C4-2B (cell line): Measurements from ENCODE around the gene TYK2.
"Not testable (repeated sequence)": the region's sequence is repeated elsewhere in the genome, so short reads cannot be mapped to it uniquely, and the experiment has no call there.

Source experiments
- H3K27ac ChIP-seq: fragments of 450-650 bp; 2 replicates; pipeline ENCODE4 v1.5.1; 2017
- CTCF ChIP-seq: fragments of 450-650 bp; conservative IDR thresholded peaks from 2 replicates; pipeline ENCODE4 v1.5.1; 2017; ENCODE audit warnings: mild to moderate bottlenecking
- ZFX ChIP-seq: fragments of 450-650 bp; IDR thresholded peaks from 2 replicates; pipeline ENCODE4 v1.6.1; 2017

Gene TYK2

GRCh38 chr19:10404888-10405820, 24.8 kb upstream of the TYK2 start:
- no peak overlapping the region for H3K27ac ChIP-seq
- TF ChIP-seq CTCF, result no peak
- no peak for TF ChIP-seq ZFX

- TF ChIP-seq ZFX (no peak), CTCF (no peak)
- peak within 1 kb of the TSS; percentile 87 for H3K27ac ChIP-seq
Observed at GRCh38 chr19:10403137-10404021, 23.0 kb upstream of the TYK2 start, which contains the start of gene CDC37. Gene CDC37, minus strand, starts transcription at chr19:10403542. Its CDS starts 63 bp downstream, at chr19:10403479.

GRCh38 chr19:10402441-10403038, 22.2 kb upstream of the TYK2 start:
- peak overlapping the region; percentile 87 for H3K27ac ChIP-seq
- no peak for TF ChIP-seq ZFX
- TF ChIP-seq CTCF, result no peak

GRCh38 chr19:10399878-10400277, 19.5 kb upstream of the TYK2 start:
- H3K27ac ChIP-seq, result no peak overlapping the region
- TF ChIP-seq ZFX (no peak), CTCF (no peak)

- not testable (repeated sequence) for H3K27ac ChIP-seq
Observed at GRCh38 chr19:10399340-10399739, 19.0 kb upstream of the TYK2 start.

GRCh38 chr19:10398819-10399218, 18.4 kb upstream of the TYK2 start:
- no peak overlapping the region for H3K27ac ChIP-seq
- TF ChIP-seq ZFX (no peak), CTCF (no peak)

GRCh38 chr19:10395917-10396316, 15.5 kb upstream of the TYK2 start:
- peak overlapping the region; percentile 58 for H3K27ac ChIP-seq
- no peak for TF ChIP-seq CTCF
